Fibroblast of lung (primary cell): ENCODE data around the gene CNGA1. TPM values are rescaled to one million over a fixed set of nuclear protein-coding genes. Genes with fewer than 3 reads are reported as not detected.

Experiments
- DNase-seq, 2 donors: peaks; one replicate each; pipeline versions ENCODE4 v3.0.0 to v3.0.0-alpha.2; 2010; ENCODE audit warnings: low read depth in 2 of 2
- H2AFZ ChIP-seq: 2 replicates; pipeline ENCODE4 v1.5.1; 2012; ENCODE audit warnings: low read length, control low read depth, inconsistent platforms
- H3K27ac ChIP-seq: 2 replicates; pipeline ENCODE4 v1.5.1; 2011; ENCODE audit warnings: low read length, control low read depth; ENCODE audit not compliant: insufficient read depth
- H3K27me3 ChIP-seq: 2 replicates; pipeline ENCODE4 v1.5.1; 2011; ENCODE audit warnings: mild to moderate bottlenecking, low read length; ENCODE audit not compliant: control insufficient read depth, insufficient read depth
- H3K36me3 ChIP-seq: 2 replicates; pipeline ENCODE4 v1.5.1; 2011; ENCODE audit warnings: low read length; ENCODE audit not compliant: control insufficient read depth, insufficient read depth
- H3K4me1 ChIP-seq: 2 replicates; pipeline ENCODE4 v1.5.1; 2011; ENCODE audit warnings: low read length; ENCODE audit not compliant: control insufficient read depth, insufficient read depth; ENCODE audit errors: extremely low read depth
- H3K4me2 ChIP-seq: 2 replicates; pipeline ENCODE4 v1.5.1; 2011; ENCODE audit warnings: low read length, control low read depth; ENCODE audit not compliant: insufficient read depth; ENCODE audit errors: extremely low read depth
- H3K4me3 ChIP-seq, 4 experiments: fragments of 200-600 bp in 1 of 4; sonication (generic) in 1 of 4; replicated peaks in 1 of 4; 2 replicates each; pipeline ENCODE4 v1.5.1; 2011 to 2016; ENCODE audit warnings: low read length in 4 of 4, low read depth in 3 of 4, mild to moderate bottlenecking in 3 of 4, control low read depth in 2 of 4, inconsistent platforms in 1 of 4, mixed read lengths in 1 of 4; ENCODE audit not compliant: insufficient read depth in 1 of 4; ENCODE audit errors: control extremely low read depth in 1 of 4
- H3K79me2 ChIP-seq: 2 replicates; pipeline ENCODE4 v1.5.1; 2012; ENCODE audit warnings: mild to moderate bottlenecking, low read length, inconsistent platforms; ENCODE audit not compliant: control insufficient read depth, insufficient read depth
- H3K9ac ChIP-seq: 2 replicates; pipeline ENCODE4 v1.5.1; 2011; ENCODE audit warnings: mild to moderate bottlenecking, low read length, control low read depth; ENCODE audit not compliant: insufficient read depth
- H3K9me3 ChIP-seq: 2 replicates; pipeline ENCODE4 v1.5.1; 2012; ENCODE audit warnings: low read depth, low read length; ENCODE audit not compliant: control insufficient read depth, insufficient read depth
- H4K20me1 ChIP-seq: 2 replicates; pipeline ENCODE4 v1.5.1; 2011; ENCODE audit warnings: low read length; ENCODE audit not compliant: control insufficient read depth, insufficient read depth; ENCODE audit errors: extremely low read depth
- EZH2 ChIP-seq: IDR thresholded peaks from 2 replicates; pipeline ENCODE4 v1.5.1; 2012; ENCODE audit warnings: low read length, control low read depth, mild to moderate bottlenecking; ENCODE audit errors: missing control alignments
- polyA plus RNA-seq, 2 donors: library from polyadenylated mRNA; depleted of rRNA in 1 of 2; stranded (reverse) in 1 of 2; unstranded in 1 of 2; fragments of >200 nt; gene quantifications; 2 replicates each; pipeline ENCODE4 v1.2.1, GENCODE V29; 2011 to 2012; ENCODE audit warnings: missing spikeins in 1 of 2
- total RNA-seq: library from RNA; depleted of rRNA; stranded (reverse); fragments of >200 nt; gene quantifications from 2 replicates; pipeline ENCODE4 v1.2.1, GENCODE V29; 2014
- TF ChIP-seq, protein P1 (sequence below), 2 donors: IDR thresholded peaks in 1 of 2; conservative IDR thresholded peaks in 1 of 2; 1 replicate in 1 of 2; 2 replicates in 1 of 2; pipeline ENCODE4 v1.5.1; 2011 to 2012; ENCODE audit warnings: low read length in 2 of 2, control low read depth in 1 of 2, inconsistent platforms in 1 of 2, low read depth in 1 of 2, mild to moderate bottlenecking in 1 of 2

CNGA1 gene
- total and polyA plus RNA-seq, 2 donors (not counting 1 experiment from before 2014, with no cell fraction given): not detected

DNA sequence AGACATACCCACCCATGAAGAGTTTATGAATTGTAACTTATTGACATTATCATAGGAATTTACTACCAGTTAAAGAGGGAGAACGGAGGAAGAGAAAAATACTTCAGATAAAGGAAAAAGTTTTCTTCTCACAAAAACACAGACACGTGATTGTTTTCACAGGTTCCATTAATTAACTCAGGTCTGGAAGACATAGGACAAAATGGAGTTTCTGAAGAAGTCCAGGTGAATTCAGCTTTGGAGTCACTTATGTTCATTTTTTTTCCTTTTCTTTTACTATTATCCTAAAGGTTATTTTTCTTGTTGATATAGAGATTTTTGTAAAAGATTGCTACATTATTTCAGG, 20.6 kb upstream of the CNGA1 start:
- no peak overlapping the region for H2AFZ ChIP-seq
- TF ChIP-seq, protein P1, sequence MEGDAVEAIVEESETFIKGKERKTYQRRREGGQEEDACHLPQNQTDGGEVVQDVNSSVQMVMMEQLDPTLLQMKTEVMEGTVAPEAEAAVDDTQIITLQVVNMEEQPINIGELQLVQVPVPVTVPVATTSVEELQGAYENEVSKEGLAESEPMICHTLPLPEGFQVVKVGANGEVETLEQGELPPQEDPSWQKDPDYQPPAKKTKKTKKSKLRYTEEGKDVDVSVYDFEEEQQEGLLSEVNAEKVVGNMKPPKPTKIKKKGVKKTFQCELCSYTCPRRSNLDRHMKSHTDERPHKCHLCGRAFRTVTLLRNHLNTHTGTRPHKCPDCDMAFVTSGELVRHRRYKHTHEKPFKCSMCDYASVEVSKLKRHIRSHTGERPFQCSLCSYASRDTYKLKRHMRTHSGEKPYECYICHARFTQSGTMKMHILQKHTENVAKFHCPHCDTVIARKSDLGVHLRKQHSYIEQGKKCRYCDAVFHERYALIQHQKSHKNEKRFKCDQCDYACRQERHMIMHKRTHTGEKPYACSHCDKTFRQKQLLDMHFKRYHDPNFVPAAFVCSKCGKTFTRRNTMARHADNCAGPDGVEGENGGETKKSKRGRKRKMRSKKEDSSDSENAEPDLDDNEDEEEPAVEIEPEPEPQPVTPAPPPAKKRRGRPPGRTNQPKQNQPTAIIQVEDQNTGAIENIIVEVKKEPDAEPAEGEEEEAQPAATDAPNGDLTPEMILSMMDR (conservative IDR thresholded peaks at IDR 0.05 in 1 of 2, IDR thresholded peaks at IDR 0.05 in 1 of 2; ENCODE audit: low read depth in 1 of 2, low read length in 2 of 2): no peak
- no peak for TF ChIP-seq EZH2
- DNase-seq: no peak
- H3K79me2 ChIP-seq: no peaks in the 10 kb centered on the region
- no peaks in the 10 kb centered on the region for H3K27me3 ChIP-seq
- no peaks in the 10 kb centered on the region for H3K9me3 ChIP-seq
- no peaks in the 10 kb centered on the region for H3K4me1 ChIP-seq
- H3K9ac ChIP-seq: no peak overlapping the region
- no peaks in the 10 kb centered on the region for H3K36me3 ChIP-seq
- H3K4me2 ChIP-seq: no peak overlapping the region
- H4K20me1 ChIP-seq: no peaks in the 10 kb centered on the region
- H3K27ac ChIP-seq: no peak overlapping the region
- no peak overlapping the region for H3K4me3 ChIP-seq

DNA sequence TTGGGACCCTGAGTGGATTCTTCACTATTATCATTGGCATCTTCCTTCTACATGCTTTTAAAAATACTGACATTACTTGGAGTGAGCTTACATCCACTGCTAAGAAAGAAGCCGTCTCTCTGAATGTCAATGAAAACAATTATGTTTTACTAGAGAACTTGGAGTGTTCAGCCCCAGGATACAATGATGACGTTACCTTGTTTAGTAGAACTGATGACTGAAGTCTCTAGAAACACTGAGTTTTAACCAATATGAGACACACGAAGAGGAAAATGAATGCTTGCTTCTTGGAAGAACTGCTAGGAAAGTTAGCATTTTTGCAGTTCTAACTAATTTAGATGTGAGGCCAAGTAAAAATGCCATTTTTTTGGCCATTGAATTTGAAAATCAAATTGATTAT, 19.5 kb upstream of the CNGA1 start:
- Histone ChIP-seq H3K27ac (no peak overlapping the region), H3K79me2 (no peaks in the 10 kb centered on the region), H3K9ac (no peak overlapping the region), H3K4me3 (no peak overlapping the region), H3K4me1 (no peaks in the 10 kb centered on the region), H3K9me3 (no peaks in the 10 kb centered on the region), H4K20me1 (no peaks in the 10 kb centered on the region), H3K4me2 (no peak overlapping the region), H3K27me3 (no peaks in the 10 kb centered on the region), H3K36me3 (no peaks in the 10 kb centered on the region), H2AFZ (no peak overlapping the region)
- TF ChIP-seq EZH2: no peak
- TF ChIP-seq, protein P1 (conservative IDR thresholded peaks at IDR 0.05 in 1 of 2, IDR thresholded peaks at IDR 0.05 in 1 of 2; ENCODE audit: low read depth in 1 of 2, low read length in 2 of 2): no peak
- no peak for DNase-seq

DNA sequence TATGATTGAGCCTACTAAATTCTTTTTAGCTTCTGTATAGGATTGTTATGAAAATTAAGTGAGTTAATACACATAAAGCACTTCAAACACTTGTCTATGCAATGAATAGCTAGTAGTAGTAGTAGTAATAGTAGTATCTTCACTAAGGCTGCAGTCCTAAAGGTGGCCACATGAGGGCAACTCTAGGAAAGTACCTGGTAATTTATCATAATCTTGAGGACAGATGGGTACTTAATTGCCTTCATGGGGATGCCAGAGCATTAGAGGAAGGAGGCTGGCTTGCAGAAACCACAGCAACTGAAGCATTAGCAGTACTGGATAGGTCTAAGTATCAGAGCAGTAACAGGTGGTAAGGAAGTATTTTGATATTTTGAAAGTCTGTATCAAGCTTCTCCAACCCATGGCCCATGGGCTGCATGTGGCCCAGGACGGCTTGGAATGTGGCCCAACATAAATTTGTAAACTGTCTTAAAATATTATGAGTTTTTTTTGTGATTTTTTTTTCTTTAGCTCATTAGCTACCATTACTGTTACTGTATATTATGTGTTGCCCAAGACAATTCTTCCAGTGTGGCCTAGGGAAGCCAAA, 17.4 kb upstream of the CNGA1 start:
- no peak overlapping the region for H3K4me2 ChIP-seq
- H3K9me3 ChIP-seq: no peaks in the 10 kb centered on the region
- H3K79me2 ChIP-seq: no peaks in the 10 kb centered on the region
- no peaks in the 10 kb centered on the region for H3K4me1 ChIP-seq
- no peaks in the 10 kb centered on the region for H3K36me3 ChIP-seq
- no peak overlapping the region for H2AFZ ChIP-seq
- no peak for TF ChIP-seq EZH2
- TF ChIP-seq, protein P1 (conservative IDR thresholded peaks at IDR 0.05 in 1 of 2, IDR thresholded peaks at IDR 0.05 in 1 of 2; ENCODE audit: low read depth in 1 of 2, low read length in 2 of 2): peak; percentile 42 to 45
- no peak overlapping the region for H3K9ac ChIP-seq
- peak in 1 of 2 donors; percentile 7 for DNase-seq
- H3K4me3 ChIP-seq: no peak overlapping the region
- no peak overlapping the region for H3K27ac ChIP-seq
- no peaks in the 10 kb centered on the region for H4K20me1 ChIP-seq
- no peaks in the 10 kb centered on the region for H3K27me3 ChIP-seq
